Measurements from ENCODE around the gene RBL2.

The RBL2 gene

DNA sequence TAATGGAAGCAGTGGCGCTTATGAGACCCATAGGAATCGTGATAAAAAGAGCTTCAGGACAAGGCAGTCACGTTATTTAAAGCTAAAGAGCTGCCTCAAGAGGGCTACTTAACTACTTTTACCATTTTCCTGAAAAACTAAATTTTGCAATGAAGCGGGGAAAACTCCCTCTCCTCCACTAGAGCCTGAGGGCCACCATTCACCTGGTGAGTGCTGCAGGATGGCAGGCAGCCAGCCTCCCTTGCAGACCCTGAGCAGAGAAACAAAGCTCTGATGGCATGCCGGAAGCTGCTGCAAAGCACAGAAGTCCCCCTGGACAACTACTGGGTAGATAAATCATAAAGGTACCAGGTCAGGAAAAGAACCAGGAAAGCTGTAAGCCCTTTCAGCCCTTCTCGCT, 60.4 kb downstream of the RBL2 start:
- Histone ChIP-seq H3K9ac (ENCODE audit: low read depth, low read length) (no peak overlapping the region), H3K27me3 (ENCODE audit: control insufficient read depth, insufficient read depth, low read length) (no peaks in the 10 kb centered on the region), H3K4me3 (ENCODE audit: low read depth, low read length) (no peak overlapping the region), H3K9me3 (ENCODE audit: control insufficient read depth, insufficient read depth, low read length) (no peaks in the 10 kb centered on the region), H3K4me1 (ENCODE audit: control insufficient read depth, insufficient read depth, low read length) (no peaks in the 10 kb centered on the region), H3K36me3 (ENCODE audit: control insufficient read depth, insufficient read depth, low read length) (peaks cover 12% of the 10 kb centered on the region)

DNA sequence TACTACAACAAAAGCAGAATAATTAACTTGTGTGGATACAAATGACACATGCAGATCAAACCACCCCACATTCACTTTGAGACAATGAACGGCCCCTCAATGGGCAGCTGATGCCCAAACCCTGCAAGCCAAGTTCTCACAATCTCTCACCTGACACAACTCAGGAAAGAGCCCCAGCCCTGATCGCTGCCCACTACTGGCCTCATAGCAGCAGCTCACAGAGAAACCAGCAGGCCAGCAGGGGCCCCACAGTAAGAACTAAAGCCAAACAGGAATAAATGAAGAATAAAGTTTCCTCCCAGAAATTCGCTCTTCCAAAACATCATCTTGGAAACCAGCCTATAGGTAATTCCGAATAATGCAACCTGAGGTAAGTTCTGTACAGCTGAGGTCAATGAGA, 61.1 kb downstream of the RBL2 start:
- Histone ChIP-seq H3K9me3 (ENCODE audit: control insufficient read depth, insufficient read depth, low read length) (no peaks in the 10 kb centered on the region), H3K36me3 (ENCODE audit: control insufficient read depth, insufficient read depth, low read length) (peaks cover 9% of the 10 kb centered on the region), H3K4me1 (ENCODE audit: control insufficient read depth, insufficient read depth, low read length) (no peaks in the 10 kb centered on the region), H3K4me3 (ENCODE audit: low read depth, low read length) (no peak overlapping the region), H3K27me3 (ENCODE audit: control insufficient read depth, insufficient read depth, low read length) (no peaks in the 10 kb centered on the region), H3K9ac (ENCODE audit: low read depth, low read length) (no peak overlapping the region)

DNA sequence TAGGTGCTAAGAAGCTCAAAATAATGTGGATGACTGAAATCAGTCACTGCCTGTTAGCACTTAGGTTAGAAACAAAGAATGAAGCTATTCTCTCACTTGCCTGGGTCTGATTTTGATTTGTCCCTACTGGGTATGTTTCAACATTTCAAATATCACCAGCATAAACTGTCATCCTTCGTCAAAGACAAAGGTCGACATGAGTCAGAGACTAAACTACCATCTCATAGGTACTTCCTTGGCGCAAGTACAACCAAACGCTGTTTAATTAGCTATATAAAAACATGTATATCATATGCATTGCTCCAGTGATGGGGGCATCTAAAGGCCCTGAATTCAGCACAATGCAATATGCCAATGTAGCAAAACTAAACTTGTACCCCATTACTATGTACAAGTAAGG, 64.7 kb downstream of the RBL2 start:
- H3K36me3 ChIP-seq (ENCODE audit: control insufficient read depth, insufficient read depth, low read length), result peaks cover 5% of the 10 kb centered on the region
- H3K4me1 ChIP-seq (ENCODE audit: control insufficient read depth, insufficient read depth, low read length), result peaks cover 4% of the 10 kb centered on the region
- H3K27me3 ChIP-seq (ENCODE audit: control insufficient read depth, insufficient read depth, low read length), result no peaks in the 10 kb centered on the region
- H3K9me3 ChIP-seq (ENCODE audit: control insufficient read depth, insufficient read depth, low read length), result no peaks in the 10 kb centered on the region
- H3K9ac ChIP-seq (ENCODE audit: low read depth, low read length), result no peak overlapping the region
- no peak overlapping the region for H3K4me3 ChIP-seq (ENCODE audit: low read depth, low read length)

DNA sequence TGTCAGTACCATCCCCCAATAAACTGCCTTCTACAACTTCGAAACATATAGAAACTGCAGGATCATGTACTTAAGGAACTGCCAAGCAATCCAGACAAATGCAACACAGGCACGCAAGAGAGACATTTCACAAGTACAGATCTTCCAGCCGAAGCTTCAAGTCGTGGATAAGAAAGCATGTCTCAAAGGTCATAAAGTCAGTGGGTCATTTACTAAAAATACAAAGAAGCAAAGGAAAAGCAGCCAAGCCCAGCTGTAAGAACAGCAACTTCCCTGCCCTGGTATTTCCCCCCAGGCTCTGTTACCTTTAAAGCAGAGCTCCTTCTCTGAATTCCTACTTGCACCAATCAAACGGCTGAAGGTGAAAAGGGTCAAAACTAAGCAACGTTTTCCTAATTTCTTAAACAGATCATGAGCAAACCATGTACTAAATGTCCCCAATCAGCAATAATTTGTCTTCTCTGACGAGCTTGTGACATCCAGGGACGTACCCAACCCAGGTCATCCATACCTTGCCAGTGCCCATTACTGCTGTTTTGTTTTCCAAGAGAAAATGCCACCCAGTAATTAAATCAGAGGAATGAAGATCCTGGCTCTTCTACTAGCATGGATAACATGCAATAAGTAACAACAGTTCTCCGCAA, 67.1 kb downstream of the RBL2 start:
- H3K9ac ChIP-seq (ENCODE audit: low read depth, low read length), result no peak overlapping the region
- H3K4me1 ChIP-seq (ENCODE audit: control insufficient read depth, insufficient read depth, low read length), result peaks cover 4% of the 10 kb centered on the region
- H3K4me3 ChIP-seq (ENCODE audit: low read depth, low read length), result peak overlapping the region; percentile 70
- no peaks in the 10 kb centered on the region for H3K27me3 ChIP-seq (ENCODE audit: control insufficient read depth, insufficient read depth, low read length)
- no peaks in the 10 kb centered on the region for H3K9me3 ChIP-seq (ENCODE audit: control insufficient read depth, insufficient read depth, low read length)
- no peaks in the 10 kb centered on the region for H3K36me3 ChIP-seq (ENCODE audit: control insufficient read depth, insufficient read depth, low read length)

DNA sequence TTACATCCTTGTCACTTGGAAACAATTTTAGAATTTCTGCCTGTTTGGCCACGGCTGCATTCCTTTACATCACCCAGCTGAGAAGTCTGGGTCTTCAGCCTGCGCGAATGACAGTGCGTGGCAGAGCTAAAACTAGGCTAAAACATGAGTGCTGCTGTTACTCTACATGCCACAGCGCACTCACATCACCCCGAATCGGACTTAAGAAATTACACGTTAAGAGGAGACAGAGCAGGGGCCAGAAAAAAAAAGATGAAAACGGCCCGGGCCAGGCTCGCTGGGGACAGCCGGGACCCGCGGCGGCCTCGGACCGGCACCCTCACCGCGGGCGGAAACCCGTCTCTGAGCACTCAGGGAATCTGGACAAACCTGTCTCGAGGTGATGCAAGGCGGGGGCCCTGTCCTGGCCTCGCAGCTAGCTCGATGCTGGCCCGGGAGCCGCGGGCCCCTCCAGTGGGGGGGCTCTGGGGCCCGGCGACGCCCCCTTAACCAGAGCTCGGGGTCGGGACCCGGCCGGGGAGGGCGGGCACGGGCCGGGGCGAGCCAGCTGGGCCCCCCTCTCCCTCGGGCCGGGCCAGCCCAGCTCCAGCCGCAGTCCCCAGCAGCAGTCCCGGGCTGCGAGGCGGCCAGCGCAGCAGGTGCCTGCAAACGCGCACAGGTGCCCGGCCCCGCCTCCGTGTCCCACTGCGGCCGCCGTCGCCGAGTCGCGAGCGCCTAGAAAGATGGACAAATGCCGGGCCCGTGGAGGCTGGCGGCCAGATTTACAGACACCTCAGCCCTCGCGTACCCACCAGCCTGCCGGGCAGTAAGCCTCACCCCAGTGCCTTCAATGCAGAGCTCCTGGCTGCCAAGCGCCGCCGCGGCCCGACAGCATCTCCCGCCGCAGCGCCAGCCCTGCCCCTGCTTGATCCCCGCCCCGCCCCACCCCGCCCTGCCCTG, 68.3 kb downstream of the RBL2 start, which contains the start of gene AKTIP:
TSS of gene AKTIP (minus strand) at position 879 of the 939 bp plus-strand sequence. CDS start 2,950 bp downstream, outside the sequence.
- Histone ChIP-seq H3K9ac (ENCODE audit: low read depth, low read length) (peak within 1 kb of the TSS; percentile 0), H3K4me1 (ENCODE audit: control insufficient read depth, insufficient read depth, low read length) (peaks cover 4% of the 10 kb centered on the region), H3K9me3 (ENCODE audit: control insufficient read depth, insufficient read depth, low read length) (no peaks in the 10 kb centered on the region), H3K36me3 (ENCODE audit: control insufficient read depth, insufficient read depth, low read length) (no peaks in the 10 kb centered on the region), H3K4me3 (ENCODE audit: low read depth, low read length) (peak within 1 kb of the TSS; percentile 77), H3K27me3 (ENCODE audit: control insufficient read depth, insufficient read depth, low read length) (no peaks in the 10 kb centered on the region)

DNA sequence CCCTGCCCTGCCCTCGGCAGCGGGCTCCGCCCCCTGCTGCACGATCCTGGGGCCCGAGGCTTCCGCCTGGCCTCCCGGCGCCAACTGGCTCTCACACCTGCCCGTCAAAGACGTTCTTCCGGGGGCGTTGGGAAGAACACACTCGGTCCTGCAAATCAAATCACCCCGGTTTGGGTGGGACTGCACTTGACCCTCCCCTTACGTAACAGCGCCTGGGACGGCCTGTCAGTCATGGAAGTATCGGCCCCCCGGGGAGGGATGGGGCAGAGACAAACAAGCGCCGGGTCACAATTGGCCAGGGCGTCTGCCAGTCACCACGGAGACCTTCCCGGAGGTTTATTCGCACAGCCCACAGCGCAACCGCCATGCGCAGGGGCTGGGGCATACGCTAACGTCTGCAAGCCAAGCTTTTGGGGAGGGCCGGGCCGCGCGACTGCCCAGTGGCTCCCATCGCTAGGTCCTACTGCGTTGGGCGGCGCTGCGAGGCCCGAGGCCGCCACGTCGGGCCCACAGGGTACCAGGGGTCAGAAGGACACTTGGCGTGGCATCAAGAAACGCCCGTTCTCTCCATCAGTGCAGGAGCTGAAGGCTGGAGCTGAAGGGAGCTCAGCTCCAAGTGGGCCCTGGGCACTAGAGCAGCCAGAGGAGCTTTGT, 69.1 kb downstream of the RBL2 start:
- Histone ChIP-seq H3K9ac (ENCODE audit: low read depth, low read length) (no peak overlapping the region), H3K4me1 (ENCODE audit: control insufficient read depth, insufficient read depth, low read length) (peaks cover 4% of the 10 kb centered on the region), H3K4me3 (ENCODE audit: low read depth, low read length) (peak overlapping the region; percentile 77), H3K9me3 (ENCODE audit: control insufficient read depth, insufficient read depth, low read length) (no peaks in the 10 kb centered on the region), H3K27me3 (ENCODE audit: control insufficient read depth, insufficient read depth, low read length) (no peaks in the 10 kb centered on the region), H3K36me3 (ENCODE audit: control insufficient read depth, insufficient read depth, low read length) (no peaks in the 10 kb centered on the region)

DNA sequence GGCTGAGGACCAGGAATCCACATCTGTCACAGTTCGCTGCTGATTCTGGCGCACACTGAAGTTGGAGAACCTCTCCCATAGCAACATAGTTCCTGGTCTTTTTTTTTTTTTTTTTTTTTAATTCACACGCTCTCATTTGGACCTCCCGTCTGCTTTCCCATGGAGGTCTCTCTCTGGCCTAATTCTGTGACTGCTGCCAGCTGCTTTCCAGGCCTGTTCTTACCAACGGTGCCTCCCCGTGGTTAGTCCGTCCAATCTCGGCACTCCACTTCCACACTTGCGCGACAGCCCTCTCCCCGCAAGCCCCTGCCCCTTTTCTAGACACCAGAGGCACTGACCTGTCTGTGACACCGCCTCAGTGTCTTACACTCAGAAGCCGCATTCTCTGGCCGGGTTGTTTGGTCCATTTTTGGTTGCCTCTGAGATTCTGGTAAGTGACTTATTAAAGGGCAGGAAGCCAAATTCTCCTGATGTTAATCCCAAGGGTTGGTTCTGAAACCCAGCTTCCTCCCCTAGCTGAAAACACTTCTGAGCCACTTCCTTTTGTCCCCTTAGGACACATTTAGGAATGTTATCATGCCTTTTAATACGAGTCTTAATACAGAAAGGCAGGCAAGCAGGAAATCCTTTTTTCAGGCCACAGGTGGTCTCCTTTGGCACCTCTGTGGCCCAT, 69.9 kb downstream of the RBL2 start:
- H3K9ac ChIP-seq (ENCODE audit: low read depth, low read length), result no peak overlapping the region
- H3K27me3 ChIP-seq (ENCODE audit: control insufficient read depth, insufficient read depth, low read length), result no peaks in the 10 kb centered on the region
- peak overlapping the region; percentile 50 for H3K4me3 ChIP-seq (ENCODE audit: low read depth, low read length)
- no peaks in the 10 kb centered on the region for H3K9me3 ChIP-seq (ENCODE audit: control insufficient read depth, insufficient read depth, low read length)
- H3K4me1 ChIP-seq (ENCODE audit: control insufficient read depth, insufficient read depth, low read length), result peaks cover 4% of the 10 kb centered on the region
- no peaks in the 10 kb centered on the region for H3K36me3 ChIP-seq (ENCODE audit: control insufficient read depth, insufficient read depth, low read length)

DNA sequence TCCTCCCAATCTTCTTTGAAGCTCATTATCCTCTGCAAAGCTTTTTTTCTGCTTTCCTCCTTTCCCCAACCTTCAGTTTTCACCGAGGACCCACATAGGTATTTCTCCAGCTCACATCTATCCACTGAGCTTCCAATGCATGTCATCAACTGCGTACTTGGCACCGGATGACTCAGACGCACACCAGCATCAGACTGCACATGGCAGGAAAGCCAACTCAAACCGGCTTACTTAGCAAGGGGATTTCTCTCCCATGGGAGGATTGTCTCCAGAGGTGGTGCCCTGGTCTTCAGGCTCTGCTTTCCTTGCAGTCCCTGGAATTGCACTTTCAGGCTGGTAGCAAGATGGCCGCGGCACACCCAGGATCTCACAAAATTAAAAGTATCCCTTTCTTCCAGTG, 70.4 kb downstream of the RBL2 start:
- Histone ChIP-seq H3K27me3 (ENCODE audit: control insufficient read depth, insufficient read depth, low read length) (no peaks in the 10 kb centered on the region), H3K4me3 (ENCODE audit: low read depth, low read length) (peak overlapping the region; percentile 50), H3K9me3 (ENCODE audit: control insufficient read depth, insufficient read depth, low read length) (no peaks in the 10 kb centered on the region), H3K9ac (ENCODE audit: low read depth, low read length) (no peak overlapping the region), H3K4me1 (ENCODE audit: control insufficient read depth, insufficient read depth, low read length) (peaks cover 4% of the 10 kb centered on the region), H3K36me3 (ENCODE audit: control insufficient read depth, insufficient read depth, low read length) (no peaks in the 10 kb centered on the region)

DNA sequence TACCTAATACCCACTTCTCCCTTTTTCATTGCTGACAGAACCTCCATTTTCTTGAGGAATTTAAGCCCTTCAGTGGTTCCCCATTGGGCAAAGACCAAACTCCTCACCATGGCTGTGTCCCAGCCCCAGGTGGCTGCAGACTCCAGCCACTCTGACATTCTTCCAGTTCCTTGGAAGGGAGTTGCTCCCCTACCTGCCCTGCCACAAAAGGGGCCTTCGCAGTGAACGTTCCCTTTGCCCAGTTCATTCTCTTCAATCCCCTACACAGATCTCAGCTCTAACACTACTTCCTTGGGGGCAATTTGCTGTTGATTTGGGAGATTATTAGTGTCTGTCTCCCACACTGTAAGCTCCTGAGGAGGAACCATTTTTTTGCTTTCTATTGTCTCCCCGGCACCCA, 72.0 kb downstream of the RBL2 start:
- peaks cover 7% of the 10 kb centered on the region for H3K4me1 ChIP-seq (ENCODE audit: control insufficient read depth, insufficient read depth, low read length)
- H3K4me3 ChIP-seq (ENCODE audit: low read depth, low read length), result no peak overlapping the region
- no peaks in the 10 kb centered on the region for H3K9me3 ChIP-seq (ENCODE audit: control insufficient read depth, insufficient read depth, low read length)
- no peak overlapping the region for H3K9ac ChIP-seq (ENCODE audit: low read depth, low read length)
- no peaks in the 10 kb centered on the region for H3K27me3 ChIP-seq (ENCODE audit: control insufficient read depth, insufficient read depth, low read length)
- H3K36me3 ChIP-seq (ENCODE audit: control insufficient read depth, insufficient read depth, low read length), result no peaks in the 10 kb centered on the region

DNA sequence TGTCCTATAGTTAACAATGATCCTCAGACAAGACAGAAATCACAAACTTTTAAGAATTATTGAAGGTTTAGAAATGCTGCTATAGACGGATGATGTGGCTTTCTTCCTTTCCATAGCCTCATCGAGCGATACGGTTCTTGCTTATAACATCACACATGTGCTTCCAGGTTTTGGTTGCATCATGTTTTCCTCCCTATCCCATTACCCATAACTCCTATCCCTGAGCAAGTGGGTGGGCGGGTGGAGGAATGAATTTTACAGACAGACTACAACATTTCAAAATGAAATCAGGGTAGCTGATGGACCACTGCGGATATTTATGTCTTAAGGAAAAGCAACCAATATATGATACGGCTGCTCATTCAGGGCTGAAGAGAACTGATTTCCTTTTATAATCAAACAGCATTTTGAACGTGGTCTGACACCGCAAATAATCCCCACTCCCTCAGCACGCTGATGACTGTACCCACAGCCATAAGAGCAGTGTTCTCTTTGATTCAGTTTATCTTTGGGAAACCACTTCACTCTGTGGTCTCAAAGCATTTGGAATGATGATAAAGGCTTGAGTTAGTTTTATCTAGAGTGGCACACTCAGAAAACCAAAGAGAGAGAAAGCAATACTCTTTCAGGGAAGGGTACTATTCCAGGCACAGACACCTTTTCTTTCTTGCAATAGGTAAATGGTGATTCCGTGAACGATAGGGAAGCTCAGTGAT, 73.4 kb downstream of the RBL2 start:
- Histone ChIP-seq H3K36me3 (ENCODE audit: control insufficient read depth, insufficient read depth, low read length) (no peaks in the 10 kb centered on the region), H3K9me3 (ENCODE audit: control insufficient read depth, insufficient read depth, low read length) (no peaks in the 10 kb centered on the region), H3K27me3 (ENCODE audit: control insufficient read depth, insufficient read depth, low read length) (no peaks in the 10 kb centered on the region), H3K4me1 (ENCODE audit: control insufficient read depth, insufficient read depth, low read length) (peaks cover 2% of the 10 kb centered on the region), H3K9ac (ENCODE audit: low read depth, low read length) (no peak overlapping the region), H3K4me3 (ENCODE audit: low read depth, low read length) (no peak overlapping the region)

Data from iPS-15b (cell line).